C4-2B (cell line): Measurements from ENCODE around the gene ZSWIM4.

Source experiments
- ZFX ChIP-seq: fragments of 450-650 bp; IDR thresholded peaks from 2 replicates; pipeline ENCODE4 v1.6.1; 2017
- TF ChIP-seq, protein P1 (sequence below): fragments of 450-650 bp; conservative IDR thresholded peaks from 2 replicates; pipeline ENCODE4 v1.5.1; 2017; ENCODE audit warnings: mild to moderate bottlenecking

DNA sequence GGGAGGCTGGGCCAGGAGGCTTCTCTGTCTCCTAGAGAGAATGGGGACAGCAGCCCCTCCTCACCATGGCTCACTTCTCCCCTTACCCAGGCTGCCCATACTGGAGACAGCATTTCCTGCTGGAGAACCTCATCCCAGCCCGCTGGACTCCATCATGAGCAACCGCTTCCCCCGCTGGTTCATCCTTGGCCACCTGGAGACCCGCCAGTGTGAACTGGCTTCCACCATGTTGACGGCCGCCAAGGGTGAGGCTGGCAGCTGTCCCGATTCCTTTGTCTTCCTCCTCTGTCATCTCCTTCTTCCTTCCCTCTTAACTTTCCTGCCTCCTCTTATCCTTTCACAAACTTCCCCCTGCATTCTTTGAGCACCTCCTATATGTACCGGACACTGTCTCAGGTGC is 28.0 kb downstream of the ZSWIM4 start:
- TF ChIP-seq, protein P1, sequence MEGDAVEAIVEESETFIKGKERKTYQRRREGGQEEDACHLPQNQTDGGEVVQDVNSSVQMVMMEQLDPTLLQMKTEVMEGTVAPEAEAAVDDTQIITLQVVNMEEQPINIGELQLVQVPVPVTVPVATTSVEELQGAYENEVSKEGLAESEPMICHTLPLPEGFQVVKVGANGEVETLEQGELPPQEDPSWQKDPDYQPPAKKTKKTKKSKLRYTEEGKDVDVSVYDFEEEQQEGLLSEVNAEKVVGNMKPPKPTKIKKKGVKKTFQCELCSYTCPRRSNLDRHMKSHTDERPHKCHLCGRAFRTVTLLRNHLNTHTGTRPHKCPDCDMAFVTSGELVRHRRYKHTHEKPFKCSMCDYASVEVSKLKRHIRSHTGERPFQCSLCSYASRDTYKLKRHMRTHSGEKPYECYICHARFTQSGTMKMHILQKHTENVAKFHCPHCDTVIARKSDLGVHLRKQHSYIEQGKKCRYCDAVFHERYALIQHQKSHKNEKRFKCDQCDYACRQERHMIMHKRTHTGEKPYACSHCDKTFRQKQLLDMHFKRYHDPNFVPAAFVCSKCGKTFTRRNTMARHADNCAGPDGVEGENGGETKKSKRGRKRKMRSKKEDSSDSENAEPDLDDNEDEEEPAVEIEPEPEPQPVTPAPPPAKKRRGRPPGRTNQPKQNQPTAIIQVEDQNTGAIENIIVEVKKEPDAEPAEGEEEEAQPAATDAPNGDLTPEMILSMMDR, result no peak
- TF ChIP-seq ZFX, result no peak
